SU-DHL-6 (cell line): ENCODE data around the gene AIFM1.

ENCODE experiments used
- H2AFZ ChIP-seq: fragments of 200-600 bp; sonication (generic); 2 replicates; pipeline ENCODE4 v1.6.1; 2014; ENCODE audit warnings: low read depth, mild to moderate bottlenecking, moderate library complexity, mixed read lengths, antibody characterized with exemption, low read length; ENCODE audit not compliant: severe bottlenecking
- H3F3A ChIP-seq: fragments of 200-600 bp; shearing (Covaris generic); 2 replicates; pipeline ENCODE4 v1.6.0; 2016; ENCODE audit warnings: antibody characterized with exemption, mild to moderate bottlenecking; ENCODE audit not compliant: insufficient read depth
- H3K27ac ChIP-seq: fragments of 200-600 bp; sonication (generic); 2 replicates; pipeline ENCODE4 v1.5.1; 2016; ENCODE audit warnings: low read depth, mild to moderate bottlenecking, low read length, moderate library complexity, mixed read lengths
- H3K27me3 ChIP-seq: fragments of 200-600 bp; sonication (generic), shearing (Covaris generic); 2 replicates; pipeline ENCODE4 v1.6.0; 2014; ENCODE audit warnings: mild to moderate bottlenecking, low read length
- H3K36me3 ChIP-seq: fragments of 200-600 bp; sonication (generic); 2 replicates; pipeline ENCODE4 v1.6.1; 2014; ENCODE audit warnings: mild to moderate bottlenecking, low read length, mixed read lengths
- H3K4me2 ChIP-seq: fragments of 300-600, 200-600 bp; shearing (Covaris generic), sonication (generic); 2 replicates; pipeline ENCODE4 v1.6.0; 2014; ENCODE audit warnings: low read length, low read depth, mild to moderate bottlenecking; ENCODE audit not compliant: poor library complexity, severe bottlenecking
- H3K4me3 ChIP-seq: fragments of 200-600 bp; sonication (generic); 2 replicates; pipeline ENCODE4 v1.5.1; 2014; ENCODE audit warnings: antibody characterized with exemption, low read length, mild to moderate bottlenecking, mixed read lengths; ENCODE audit not compliant: insufficient read depth, poor library complexity, severe bottlenecking
- H3K79me2 ChIP-seq: fragments of 200-600 bp; sonication (generic); 2 replicates; pipeline ENCODE4 v1.6.1; 2014; ENCODE audit warnings: mild to moderate bottlenecking, low read length, moderate library complexity; ENCODE audit not compliant: insufficient read depth
- H3K9ac ChIP-seq: fragments of 200-600 bp; sonication (generic); 2 replicates; pipeline ENCODE4 v1.7.0; 2014; ENCODE audit warnings: mild to moderate bottlenecking, low read length
- H3K9me2 ChIP-seq: fragments of 200-600 bp; sonication (generic); replicated peaks from 2 replicates; pipeline ENCODE4 v1.6.1; 2014; ENCODE audit warnings: low read length; ENCODE audit not compliant: insufficient read depth
- H3K9me3 ChIP-seq: fragments of 200-600 bp; sonication (generic); 2 replicates; pipeline ENCODE4 v1.6.1; 2014; ENCODE audit warnings: low read length, mixed read lengths; ENCODE audit not compliant: insufficient read depth
- H4K20me1 ChIP-seq: fragments of 200-600 bp; sonication (generic); 2 replicates; pipeline ENCODE4 v1.6.1; 2014; ENCODE audit warnings: low read depth, mild to moderate bottlenecking, antibody characterized with exemption, low read length, moderate library complexity, mixed read lengths
- EZH2phosphoT487 ChIP-seq: fragments of 200-600 bp; sonication (generic), shearing (Covaris generic); conservative IDR thresholded peaks from 2 replicates; pipeline ENCODE4 v1.6.1; 2018; ENCODE audit warnings: mild to moderate bottlenecking, antibody characterized with exemption, low read length, moderate library complexity, mixed read lengths
- TF ChIP-seq, protein P1 (sequence below): fragments of 200-600 bp; sonication (generic); IDR thresholded peaks from one replicate; pipeline ENCODE4 v1.5.1; 2017; ENCODE audit warnings: antibody characterized with exemption, mild to moderate bottlenecking, low read length, moderate library complexity; ENCODE audit not compliant: insufficient read depth, poor library complexity, severe bottlenecking

The AIFM1 gene

GRCh38 chrX:130139474-130140201, 26.0 kb downstream of the AIFM1 start:
- TF ChIP-seq, protein P1, sequence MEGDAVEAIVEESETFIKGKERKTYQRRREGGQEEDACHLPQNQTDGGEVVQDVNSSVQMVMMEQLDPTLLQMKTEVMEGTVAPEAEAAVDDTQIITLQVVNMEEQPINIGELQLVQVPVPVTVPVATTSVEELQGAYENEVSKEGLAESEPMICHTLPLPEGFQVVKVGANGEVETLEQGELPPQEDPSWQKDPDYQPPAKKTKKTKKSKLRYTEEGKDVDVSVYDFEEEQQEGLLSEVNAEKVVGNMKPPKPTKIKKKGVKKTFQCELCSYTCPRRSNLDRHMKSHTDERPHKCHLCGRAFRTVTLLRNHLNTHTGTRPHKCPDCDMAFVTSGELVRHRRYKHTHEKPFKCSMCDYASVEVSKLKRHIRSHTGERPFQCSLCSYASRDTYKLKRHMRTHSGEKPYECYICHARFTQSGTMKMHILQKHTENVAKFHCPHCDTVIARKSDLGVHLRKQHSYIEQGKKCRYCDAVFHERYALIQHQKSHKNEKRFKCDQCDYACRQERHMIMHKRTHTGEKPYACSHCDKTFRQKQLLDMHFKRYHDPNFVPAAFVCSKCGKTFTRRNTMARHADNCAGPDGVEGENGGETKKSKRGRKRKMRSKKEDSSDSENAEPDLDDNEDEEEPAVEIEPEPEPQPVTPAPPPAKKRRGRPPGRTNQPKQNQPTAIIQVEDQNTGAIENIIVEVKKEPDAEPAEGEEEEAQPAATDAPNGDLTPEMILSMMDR = no peak
- TF ChIP-seq EZH2phosphoT487 = no peak
- Histone ChIP-seq H2AFZ (no peak overlapping the region), H3K27me3 (no peaks in the 10 kb centered on the region)

GRCh38 chrX:130136961-130137360, 28.7 kb downstream of the AIFM1 start:
- Histone ChIP-seq H3K36me3 (no peaks in the 10 kb centered on the region; the same call in 1 of the 2 replicates), H4K20me1 (no peaks in the 10 kb centered on the region), H3K4me3 (no peak overlapping the region), H3K79me2 (no peaks in the 10 kb centered on the region), H3K9me2 (no peaks in the 10 kb centered on the region), H3K9ac (no peak overlapping the region), H3K9me3 (no peaks in the 10 kb centered on the region), H3K27ac (no peak overlapping the region), H3K4me2 (no peak overlapping the region), H2AFZ (no peak overlapping the region), H3F3A (no peaks in the 10 kb centered on the region), H3K27me3 (no peaks in the 10 kb centered on the region)
- no peak for TF ChIP-seq EZH2phosphoT487

More at GRCh38 chrX:130139474-130140201, 26.0 kb downstream of the AIFM1 start:
- H3K4me2 ChIP-seq = no peak overlapping the region
- H4K20me1 ChIP-seq = no peaks in the 10 kb centered on the region
- no peak overlapping the region for H3K27ac ChIP-seq
- H3K79me2 ChIP-seq = no peaks in the 10 kb centered on the region
- H3K36me3 ChIP-seq = no peaks in the 10 kb centered on the region; the same call in 1 of the 2 replicates
- no peak overlapping the region for H3K9ac ChIP-seq
- H3K9me3 ChIP-seq = no peaks in the 10 kb centered on the region
- H3K9me2 ChIP-seq = no peaks in the 10 kb centered on the region
- H3K4me3 ChIP-seq = no peak overlapping the region
- H3F3A ChIP-seq = no peaks in the 10 kb centered on the region

GRCh38 chrX:130136496-130136895, 29.1 kb downstream of the AIFM1 start:
- Histone ChIP-seq H3K9ac (no peak overlapping the region), H3K4me2 (no peak overlapping the region), H3F3A (no peaks in the 10 kb centered on the region), H3K27me3 (no peaks in the 10 kb centered on the region), H3K4me3 (no peak overlapping the region), H3K36me3 (no peaks in the 10 kb centered on the region; the same call in 1 of the 2 replicates), H3K9me2 (no peaks in the 10 kb centered on the region), H3K27ac (no peak overlapping the region), H4K20me1 (no peaks in the 10 kb centered on the region), H2AFZ (no peak overlapping the region), H3K79me2 (no peaks in the 10 kb centered on the region), H3K9me3 (no peaks in the 10 kb centered on the region)
- TF ChIP-seq, protein P1 = no peak
- TF ChIP-seq EZH2phosphoT487 = no peak

- H3K27me3 ChIP-seq = no peaks in the 10 kb centered on the region
- H4K20me1 ChIP-seq = no peaks in the 10 kb centered on the region
- H3K4me3 ChIP-seq = no peak overlapping the region
- no peak overlapping the region for H3K4me2 ChIP-seq
- no peaks in the 10 kb centered on the region for H3K9me3 ChIP-seq
- H3K36me3 ChIP-seq = no peaks in the 10 kb centered on the region; the same call in 1 of the 2 replicates
- TF ChIP-seq, protein P1 = no peak
- no peak for TF ChIP-seq EZH2phosphoT487
- H2AFZ ChIP-seq = no peak overlapping the region
- no peaks in the 10 kb centered on the region for H3K9me2 ChIP-seq
- H3K27ac ChIP-seq = no peak overlapping the region
- H3K79me2 ChIP-seq = no peaks in the 10 kb centered on the region
- no peaks in the 10 kb centered on the region for H3F3A ChIP-seq
- no peak overlapping the region for H3K9ac ChIP-seq
These were observed 34.7 kb downstream of the AIFM1 start for GRCh38 chrX:130130990-130131389.
